AG04449 (cell line): ENCODE measurements around the gene PCNX4.
"Not testable (repeated sequence)": the region's sequence is repeated elsewhere in the genome, so short reads cannot be mapped to it uniquely, and the experiment has no call there.

Experiments used
- CTCF ChIA-PET: fragments of 350-600 bp; formaldehyde crosslinking; extraction: SDS; loops from one replicate; lab custom pipeline; 2021; ENCODE audit warnings: antibody characterized with exemption; lab: Yijun Ruan, JAX
- POLR2A ChIA-PET: fragments of 400-600, 350-600 bp; formaldehyde crosslinking; extraction: SDS; loops from one replicate; lab custom pipeline; 2020; ENCODE audit warnings: antibody characterized with exemption, inconsistent platforms; lab: Yijun Ruan, JAX
- DNase-seq: peaks from one replicate; pipeline ENCODE4 v3.0.0-alpha.2; 2010; ENCODE audit warnings: low read depth, low spot score
- H3K4me3 ChIP-seq: 2 replicates; pipeline ENCODE4 v1.5.1; 2011; ENCODE audit warnings: low read depth, mild to moderate bottlenecking, control low read depth, low read length
- CTCF ChIP-seq: IDR thresholded peaks from one replicate; pipeline ENCODE4 v1.5.1; 2011; ENCODE audit warnings: mild to moderate bottlenecking, moderate library complexity, low read length, control low read depth, inconsistent platforms; ENCODE audit not compliant: insufficient read depth; ENCODE audit errors: missing control alignments

Gene PCNX4

GRCh38 chr14:60091550-60092525 is at the start of gene PCNX4:
PCNX4 (plus strand) TSS chr14:60091923; CDS start chr14:60107639, 15,716 bp downstream.
- ChIA-PET CTCF (interaction anchor here (0.6 to 3.4 kb wide), 2 partner anchors 9 to 92 kb away, joined by 3 to 11 read pairs; no protein-coding TSS in a partner anchor), POLR2A (interaction anchor here (1.0 to 1.5 kb wide), 3 partner anchors 24 to 74 kb away, joined by 4 to 5 read pairs (median 4); partner anchors contain the start of gene DHRS7)
- no peak for TF ChIP-seq CTCF
- peak within 1 kb of the TSS; percentile 92 for H3K4me3 ChIP-seq
- DNase-seq, result peak; percentile 90

GRCh38 chr14:60047976-60048375 is 43.7 kb upstream of the PCNX4 start:
- DNase-seq, H3K4me3 ChIP-seq, CTCF ChIA-PET, POLR2A ChIA-PET: not testable (repeated sequence)

GRCh38 chr14:60051721-60052221 is 40.0 kb upstream of the PCNX4 start:
- POLR2A ChIA-PET, result no interaction called here
- H3K4me3 ChIP-seq, result no peak overlapping the region
- no peak for TF ChIP-seq CTCF
- DNase-seq, result no peak
- CTCF ChIA-PET, result interaction anchor here (1.3 to 2.7 kb wide), 3 partner anchors 87 to 133 kb away, joined by 4 to 10 read pairs (median 5); no protein-coding TSS in a partner anchor

- POLR2A ChIA-PET, result no interaction called here
- DNase-seq, result no peak
- no peak for TF ChIP-seq CTCF
- CTCF ChIA-PET, result interaction anchor here (1.7 to 1.8 kb wide), 2 partner anchors 94 to 127 kb away, joined by 9 read pairs; no protein-coding TSS in a partner anchor
- no peak overlapping the region for H3K4me3 ChIP-seq
Observed at GRCh38 chr14:60058087-60058486, 33.6 kb upstream of the PCNX4 start.

GRCh38 chr14:60061371-60061770 is 30.4 kb upstream of the PCNX4 start:
- ChIA-PET CTCF (interaction anchor here (0.9 to 2.5 kb wide), 4 partner anchors 20 to 143 kb away, joined by 3 to 42 read pairs (median 6); no protein-coding TSS in a partner anchor), POLR2A (no interaction called here)

More at GRCh38 chr14:60061371-60061770, 30.4 kb upstream of the PCNX4 start:
- DNase-seq, result no peak
- H3K4me3 ChIP-seq, result no peak overlapping the region
- TF ChIP-seq CTCF, result no peak
